Fibroblast of lung (primary cell): Measurements from ENCODE around the gene WWOX. TPM values are rescaled to one million over a fixed set of nuclear protein-coding genes. Genes with fewer than 3 reads are reported as not detected.

Source experiments
- DNase-seq, 2 donors: peaks; one replicate each; pipeline versions ENCODE4 v3.0.0 to v3.0.0-alpha.2; 2010; ENCODE audit warnings: low read depth in 2 of 2
- H2AFZ ChIP-seq: 2 replicates; pipeline ENCODE4 v1.5.1; 2012; ENCODE audit warnings: low read length, control low read depth, inconsistent platforms
- H3K27ac ChIP-seq: 2 replicates; pipeline ENCODE4 v1.5.1; 2011; ENCODE audit warnings: low read length, control low read depth; ENCODE audit not compliant: insufficient read depth
- H3K27me3 ChIP-seq: 2 replicates; pipeline ENCODE4 v1.5.1; 2011; ENCODE audit warnings: mild to moderate bottlenecking, low read length; ENCODE audit not compliant: control insufficient read depth, insufficient read depth
- H3K36me3 ChIP-seq: 2 replicates; pipeline ENCODE4 v1.5.1; 2011; ENCODE audit warnings: low read length; ENCODE audit not compliant: control insufficient read depth, insufficient read depth
- H3K4me1 ChIP-seq: 2 replicates; pipeline ENCODE4 v1.5.1; 2011; ENCODE audit warnings: low read length; ENCODE audit not compliant: control insufficient read depth, insufficient read depth; ENCODE audit errors: extremely low read depth
- H3K4me2 ChIP-seq: 2 replicates; pipeline ENCODE4 v1.5.1; 2011; ENCODE audit warnings: low read length, control low read depth; ENCODE audit not compliant: insufficient read depth; ENCODE audit errors: extremely low read depth
- H3K4me3 ChIP-seq, 4 experiments: fragments of 200-600 bp in 1 of 4; sonication (generic) in 1 of 4; replicated peaks in 1 of 4; 2 replicates each; pipeline ENCODE4 v1.5.1; 2011 to 2016; ENCODE audit warnings: low read length in 4 of 4, low read depth in 3 of 4, mild to moderate bottlenecking in 3 of 4, control low read depth in 2 of 4, inconsistent platforms in 1 of 4, mixed read lengths in 1 of 4; ENCODE audit not compliant: insufficient read depth in 1 of 4; ENCODE audit errors: control extremely low read depth in 1 of 4
- H3K79me2 ChIP-seq: 2 replicates; pipeline ENCODE4 v1.5.1; 2012; ENCODE audit warnings: mild to moderate bottlenecking, low read length, inconsistent platforms; ENCODE audit not compliant: control insufficient read depth, insufficient read depth
- H3K9ac ChIP-seq: 2 replicates; pipeline ENCODE4 v1.5.1; 2011; ENCODE audit warnings: mild to moderate bottlenecking, low read length, control low read depth; ENCODE audit not compliant: insufficient read depth
- H3K9me3 ChIP-seq: 2 replicates; pipeline ENCODE4 v1.5.1; 2012; ENCODE audit warnings: low read depth, low read length; ENCODE audit not compliant: control insufficient read depth, insufficient read depth
- H4K20me1 ChIP-seq: 2 replicates; pipeline ENCODE4 v1.5.1; 2011; ENCODE audit warnings: low read length; ENCODE audit not compliant: control insufficient read depth, insufficient read depth; ENCODE audit errors: extremely low read depth
- CTCF ChIP-seq, 2 donors: IDR thresholded peaks in 1 of 2; conservative IDR thresholded peaks in 1 of 2; 1 replicate in 1 of 2; 2 replicates in 1 of 2; pipeline ENCODE4 v1.5.1; 2011 to 2012; ENCODE audit warnings: low read length in 2 of 2, control low read depth in 1 of 2, inconsistent platforms in 1 of 2, low read depth in 1 of 2, mild to moderate bottlenecking in 1 of 2
- EZH2 ChIP-seq: IDR thresholded peaks from 2 replicates; pipeline ENCODE4 v1.5.1; 2012; ENCODE audit warnings: low read length, control low read depth, mild to moderate bottlenecking; ENCODE audit errors: missing control alignments
- polyA plus RNA-seq, 2 donors: library from polyadenylated mRNA; depleted of rRNA in 1 of 2; stranded (reverse) in 1 of 2; unstranded in 1 of 2; fragments of >200 nt; gene quantifications; 2 replicates each; pipeline ENCODE4 v1.2.1, GENCODE V29; 2011 to 2012; ENCODE audit warnings: missing spikeins in 1 of 2
- total RNA-seq: library from RNA; depleted of rRNA; stranded (reverse); fragments of >200 nt; gene quantifications from 2 replicates; pipeline ENCODE4 v1.2.1, GENCODE V29; 2014

WWOX gene
- total and polyA plus RNA-seq, 2 donors (not counting 1 experiment from before 2014, with no cell fraction given), result 5.6 to 16.3 TPM

DNA sequence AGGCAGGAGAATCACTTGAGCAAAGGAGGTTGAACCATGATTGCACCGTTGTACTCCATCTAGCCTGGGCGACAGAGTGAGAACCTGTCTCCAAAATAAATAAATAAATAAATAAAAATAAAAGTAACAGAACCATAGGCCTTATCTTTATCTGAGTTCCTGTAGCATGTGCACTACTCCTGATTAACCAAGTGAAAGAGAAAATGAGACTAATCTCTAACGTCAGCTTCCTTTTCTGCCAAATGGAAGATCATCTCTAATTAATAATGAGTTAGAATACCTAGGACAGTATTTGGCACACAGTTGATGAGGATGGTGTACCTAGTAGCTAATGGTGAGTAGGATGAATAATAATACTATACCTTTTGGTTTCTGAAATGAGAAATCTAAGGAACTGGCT is 520.4 kb downstream of the WWOX start:
- Histone ChIP-seq H3K79me2 (no peaks in the 10 kb centered on the region), H3K4me2 (no peak overlapping the region), H3K27me3 (no peaks in the 10 kb centered on the region), H2AFZ (no peak overlapping the region), H3K9ac (no peak overlapping the region), H3K4me3 (no peak overlapping the region), H3K36me3 (no peaks in the 10 kb centered on the region), H3K9me3 (no peaks in the 10 kb centered on the region), H3K27ac (no peak overlapping the region), H4K20me1 (no peaks in the 10 kb centered on the region), H3K4me1 (no peaks in the 10 kb centered on the region)
- DNase-seq, result no peak
- TF ChIP-seq CTCF (conservative IDR thresholded peaks at IDR 0.05 in 1 of 2, IDR thresholded peaks at IDR 0.05 in 1 of 2; ENCODE audit: low read depth in 1 of 2, low read length in 2 of 2), result no peak
- TF ChIP-seq EZH2, result no peak

DNA sequence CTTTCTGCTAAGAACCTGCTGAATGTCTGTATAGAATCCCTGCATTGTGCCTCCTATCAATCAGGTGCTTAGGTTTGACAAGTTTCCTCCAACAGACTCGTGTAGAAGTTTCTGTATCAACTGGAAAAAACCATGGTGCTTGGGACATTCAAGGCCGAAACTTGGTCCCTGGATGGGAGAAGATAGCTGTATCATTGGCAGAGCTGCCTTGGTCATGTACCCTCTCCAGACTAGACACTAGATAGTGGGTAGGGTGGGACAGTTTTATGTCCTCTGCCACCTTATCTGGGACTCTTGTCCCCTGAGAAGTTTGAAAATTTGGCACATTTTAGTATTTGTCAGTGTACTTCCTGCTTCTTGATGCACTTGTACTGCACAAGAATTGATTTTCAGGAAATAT is 520.8 kb downstream of the WWOX start:
- Histone ChIP-seq H2AFZ (no peak overlapping the region), H4K20me1 (no peaks in the 10 kb centered on the region), H3K27me3 (no peaks in the 10 kb centered on the region), H3K4me2 (no peak overlapping the region), H3K4me3 (no peak overlapping the region), H3K9me3 (no peaks in the 10 kb centered on the region), H3K27ac (no peak overlapping the region), H3K4me1 (no peaks in the 10 kb centered on the region), H3K9ac (no peak overlapping the region), H3K79me2 (no peaks in the 10 kb centered on the region), H3K36me3 (no peaks in the 10 kb centered on the region)
- TF ChIP-seq EZH2, result no peak
- no peak for TF ChIP-seq CTCF (conservative IDR thresholded peaks at IDR 0.05 in 1 of 2, IDR thresholded peaks at IDR 0.05 in 1 of 2; ENCODE audit: low read depth in 1 of 2, low read length in 2 of 2)
- DNase-seq, result no peak

GRCh38 chr16:78623796-78624195 is 524.3 kb downstream of the WWOX start:
- H3K9ac ChIP-seq, result no peak overlapping the region
- no peak for DNase-seq
- no peak overlapping the region for H3K4me2 ChIP-seq
- no peak overlapping the region for H3K27ac ChIP-seq
- H4K20me1 ChIP-seq, result no peaks in the 10 kb centered on the region
- no peaks in the 10 kb centered on the region for H3K4me1 ChIP-seq
- H3K36me3 ChIP-seq, result no peaks in the 10 kb centered on the region
- H3K27me3 ChIP-seq, result no peaks in the 10 kb centered on the region
- TF ChIP-seq EZH2 (no peak), CTCF (conservative IDR thresholded peaks at IDR 0.05 in 1 of 2, IDR thresholded peaks at IDR 0.05 in 1 of 2; ENCODE audit: low read depth in 1 of 2, low read length in 2 of 2) (no peak)
- no peak overlapping the region for H3K4me3 ChIP-seq
- H3K79me2 ChIP-seq, result no peaks in the 10 kb centered on the region
- no peaks in the 10 kb centered on the region for H3K9me3 ChIP-seq
- no peak overlapping the region for H2AFZ ChIP-seq
